Measurements from ENCODE around the gene KRT17.
"Not testable (repeated sequence)": the region's sequence is repeated elsewhere in the genome, so short reads cannot be mapped to it uniquely, and the experiment has no call there.

DNA sequence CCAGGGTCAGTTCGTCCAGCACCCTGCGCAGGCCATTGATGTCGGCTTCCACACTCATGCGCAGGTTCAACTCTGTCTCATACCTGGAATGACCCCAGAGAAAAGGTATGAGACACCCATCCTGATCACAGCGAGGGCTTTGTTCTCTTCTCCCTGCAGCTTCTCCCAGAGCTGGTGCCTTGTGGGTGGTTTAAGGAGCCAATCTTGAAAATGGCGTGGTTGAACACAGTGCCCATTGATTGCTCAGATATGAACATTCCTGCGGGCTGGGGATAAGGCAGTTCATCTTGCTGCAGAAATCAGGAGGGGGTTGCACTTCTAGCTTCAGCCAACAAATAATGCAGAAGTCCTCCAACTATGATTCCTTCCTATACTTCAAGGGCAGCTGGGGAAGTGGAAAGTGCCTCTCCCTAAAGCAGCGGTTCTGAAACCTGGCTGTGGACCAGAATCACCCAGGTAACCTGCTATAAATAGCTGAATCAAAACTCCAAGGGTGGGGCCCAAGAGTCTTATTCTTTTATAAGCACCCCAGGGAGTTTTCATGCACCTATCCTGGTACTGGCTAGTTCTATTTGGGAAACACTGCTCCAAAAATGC is 39.9 kb downstream of the KRT17 start:
- TF ChIP-seq, protein P1, sequence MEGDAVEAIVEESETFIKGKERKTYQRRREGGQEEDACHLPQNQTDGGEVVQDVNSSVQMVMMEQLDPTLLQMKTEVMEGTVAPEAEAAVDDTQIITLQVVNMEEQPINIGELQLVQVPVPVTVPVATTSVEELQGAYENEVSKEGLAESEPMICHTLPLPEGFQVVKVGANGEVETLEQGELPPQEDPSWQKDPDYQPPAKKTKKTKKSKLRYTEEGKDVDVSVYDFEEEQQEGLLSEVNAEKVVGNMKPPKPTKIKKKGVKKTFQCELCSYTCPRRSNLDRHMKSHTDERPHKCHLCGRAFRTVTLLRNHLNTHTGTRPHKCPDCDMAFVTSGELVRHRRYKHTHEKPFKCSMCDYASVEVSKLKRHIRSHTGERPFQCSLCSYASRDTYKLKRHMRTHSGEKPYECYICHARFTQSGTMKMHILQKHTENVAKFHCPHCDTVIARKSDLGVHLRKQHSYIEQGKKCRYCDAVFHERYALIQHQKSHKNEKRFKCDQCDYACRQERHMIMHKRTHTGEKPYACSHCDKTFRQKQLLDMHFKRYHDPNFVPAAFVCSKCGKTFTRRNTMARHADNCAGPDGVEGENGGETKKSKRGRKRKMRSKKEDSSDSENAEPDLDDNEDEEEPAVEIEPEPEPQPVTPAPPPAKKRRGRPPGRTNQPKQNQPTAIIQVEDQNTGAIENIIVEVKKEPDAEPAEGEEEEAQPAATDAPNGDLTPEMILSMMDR (IDR thresholded peaks at IDR 0.05), result not testable (repeated sequence)
- peak in 1 of 3 donors; percentile 13 for TF ChIP-seq POLR2AphosphoS5 (IDR thresholded peaks at IDR 0.05)
- not testable (repeated sequence) for TF ChIP-seq POLR2A (IDR thresholded peaks at IDR 0.05)
